HG03060 (cell line): ENCODE results near the gene SIRPG.
"Not testable (repeated sequence)": the region's sequence is repeated elsewhere in the genome, so short reads cannot be mapped to it uniquely, and the experiment has no call there.

Experiments
- ATAC-seq: cut with Tn5 transposase; IDR thresholded peaks from one replicate; pipeline ENCODE4 v1.9.1; 2021; ENCODE audit warnings: low read depth, moderate number of reproducible peaks; ENCODE audit not compliant: unreplicated experiment

SIRPG gene

GRCh38 chr20:1672728-1673127 is 15.1 kb upstream of the SIRPG start:
- ATAC-seq: no peak

DNA sequence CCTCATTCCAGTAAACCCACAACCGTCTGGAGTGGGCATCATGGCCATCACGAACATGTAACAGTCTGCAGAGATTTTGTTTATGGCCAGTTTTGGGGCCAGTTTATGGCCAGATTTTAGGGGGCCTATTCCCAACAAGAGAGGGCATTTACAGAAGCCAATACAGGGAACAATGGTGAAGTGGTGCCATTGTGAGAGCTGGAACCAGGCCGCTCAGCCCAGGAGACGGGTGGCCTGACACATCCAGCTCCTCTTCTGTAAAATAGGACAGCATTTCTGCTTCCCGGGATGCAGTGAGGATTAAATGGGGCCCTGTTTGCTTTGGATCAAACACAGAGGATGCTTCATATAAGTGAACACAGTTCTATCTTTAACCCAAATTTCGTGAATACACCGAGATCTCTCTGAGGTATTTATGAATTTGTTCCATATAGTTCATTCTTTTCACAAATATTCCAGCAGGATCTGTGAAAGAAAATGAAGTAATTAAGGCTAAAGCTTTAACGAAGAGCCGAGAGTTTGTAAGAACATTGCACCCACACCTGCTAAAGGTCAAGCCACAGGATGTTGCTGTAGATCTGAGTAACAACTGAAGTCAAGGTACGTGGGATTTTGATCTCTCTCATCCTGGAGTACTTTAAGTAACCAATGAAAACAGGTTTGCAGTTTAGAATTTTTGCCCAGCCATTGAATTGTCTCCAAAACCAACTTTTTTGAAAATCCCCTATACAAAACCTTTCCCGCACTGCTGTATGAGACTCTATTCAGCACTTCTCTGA is 14.5 kb upstream of the SIRPG start:
- no peak for ATAC-seq

GRCh38 chr20:1669304-1669703 is 11.7 kb upstream of the SIRPG start:
- ATAC-seq: no peak

DNA sequence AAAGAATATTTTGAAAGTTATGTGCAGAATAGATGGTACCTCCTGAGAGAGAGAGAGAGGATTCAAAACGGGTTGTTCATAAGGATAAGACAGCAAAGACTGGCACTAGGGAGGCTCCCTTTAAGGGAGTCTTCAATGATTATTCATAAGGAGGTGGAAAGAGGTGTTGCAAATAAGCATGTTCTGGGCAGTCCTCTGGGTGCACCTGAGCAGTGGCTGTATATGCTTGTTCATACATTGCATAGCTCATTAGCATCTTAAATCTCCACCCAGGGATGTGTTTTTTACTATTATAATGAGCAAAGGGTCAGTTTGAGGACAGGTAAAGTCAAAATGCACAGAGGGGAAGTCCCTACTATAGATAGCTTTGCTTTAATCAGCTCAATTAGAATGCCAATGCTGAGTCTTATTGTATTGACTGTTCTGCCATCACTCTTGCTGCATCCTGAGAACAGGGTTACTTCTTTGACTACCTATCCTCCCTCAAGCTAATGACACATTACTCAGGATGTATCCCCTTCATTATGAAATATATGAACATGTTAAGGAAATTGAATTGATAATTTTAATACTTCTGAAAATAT is 10.0 kb upstream of the SIRPG start:
- ATAC-seq: no peak

- ATAC-seq: no peak
These were observed 9.2 kb upstream of the SIRPG start for GRCh38 chr20:1666802-1667201.

DNA sequence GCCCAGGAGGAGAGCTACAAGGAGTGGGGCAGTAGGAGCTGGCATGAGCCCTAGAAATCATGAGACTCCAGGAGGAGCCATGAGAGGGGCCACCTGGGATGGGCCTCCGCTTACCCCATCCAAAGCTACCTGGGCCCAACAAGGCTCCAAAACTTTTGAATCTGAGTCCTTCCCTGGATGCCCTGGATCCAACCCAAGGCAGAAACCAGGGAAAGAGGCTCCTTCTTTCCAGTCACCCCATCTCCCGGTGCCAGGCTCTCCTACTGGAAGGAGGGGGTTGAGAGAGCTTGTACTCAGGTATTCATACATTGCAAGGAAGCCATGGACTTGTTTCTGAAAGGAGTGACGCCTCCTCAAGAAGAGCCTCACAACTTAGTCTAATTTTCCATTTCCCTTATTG is 7.8 kb upstream of the SIRPG start:
- ATAC-seq: no peak

DNA sequence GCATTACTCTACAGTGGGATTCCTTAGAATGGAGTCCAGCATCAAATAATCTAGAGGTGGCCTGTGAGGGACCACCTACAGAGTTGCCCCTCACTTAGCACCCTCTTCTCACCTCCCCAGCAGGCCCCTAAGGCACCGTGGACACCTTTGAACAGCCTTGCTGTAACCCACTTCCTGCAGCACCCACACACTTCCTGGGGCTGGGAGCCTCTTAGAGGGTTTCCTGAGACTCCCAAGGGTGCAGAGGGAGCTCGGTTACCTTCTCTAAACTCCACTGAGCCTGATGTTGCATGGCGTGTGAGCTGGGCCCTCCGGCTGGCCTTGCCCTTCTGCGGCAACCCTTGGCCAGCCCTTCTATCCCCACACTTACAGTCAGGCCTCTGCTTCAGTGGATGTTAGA is 7.3 kb upstream of the SIRPG start:
- no peak for ATAC-seq

GRCh38 chr20:1663917-1664316 is 6.3 kb upstream of the SIRPG start:
- no peak for ATAC-seq

DNA sequence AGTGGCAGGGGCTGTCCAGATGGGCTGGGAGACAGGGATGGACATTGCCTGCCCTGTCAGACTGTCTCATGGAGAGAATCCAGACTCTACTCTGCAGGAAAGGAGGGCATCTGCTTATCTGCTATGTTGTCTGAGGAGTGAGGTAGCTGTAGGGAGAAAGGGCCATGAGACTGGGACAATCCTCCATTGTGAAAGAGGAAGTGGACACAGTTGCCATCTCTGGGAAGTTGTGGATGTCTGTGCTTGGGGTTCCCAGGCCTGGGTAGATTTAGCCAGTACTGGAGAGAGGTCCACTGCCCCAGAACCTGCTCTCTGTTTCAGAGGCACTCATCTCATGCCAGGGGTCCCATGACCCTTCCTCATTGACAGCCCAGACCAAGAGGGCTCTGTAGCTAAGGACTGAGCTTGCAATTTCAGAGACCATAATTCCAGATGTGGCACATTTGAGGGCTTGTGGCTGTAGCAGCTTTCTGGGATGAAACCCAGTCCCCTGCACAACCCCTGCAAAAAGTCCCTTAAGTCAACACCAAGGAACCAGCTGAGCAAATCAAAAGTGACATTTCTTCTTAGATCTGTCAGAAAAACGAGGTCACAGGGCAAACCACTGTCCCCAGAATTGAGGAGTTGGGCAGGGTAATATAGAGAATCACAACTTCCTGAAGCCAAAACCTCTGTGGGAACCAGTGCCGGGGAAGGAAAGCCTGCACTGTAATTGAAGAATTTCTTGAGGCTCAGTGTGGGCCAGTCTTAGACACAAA is 4.1 kb upstream of the SIRPG start:
- no peak for ATAC-seq

DNA sequence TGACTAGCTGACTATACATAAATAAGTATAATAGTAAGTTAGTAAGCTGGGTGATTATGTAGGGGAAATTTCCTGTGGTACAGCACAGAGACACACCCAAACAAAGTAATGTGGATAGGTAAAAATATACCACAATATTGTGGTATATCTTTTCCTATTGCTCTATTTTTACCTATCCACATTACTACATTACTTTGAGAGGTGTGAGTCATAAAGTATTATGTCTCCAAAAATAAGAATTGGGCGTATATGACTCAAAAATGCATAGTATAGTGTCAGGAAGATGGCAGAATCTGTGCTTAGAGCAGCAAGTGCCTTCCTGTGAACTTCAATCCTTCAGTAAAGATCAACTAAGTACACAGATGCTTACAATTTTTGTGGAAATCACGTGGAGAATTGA is 2.7 kb upstream of the SIRPG start:
- no peak for ATAC-seq

- no peak for ATAC-seq
These were observed 735 bp downstream of the SIRPG start for GRCh38 chr20:1656844-1657243.

DNA sequence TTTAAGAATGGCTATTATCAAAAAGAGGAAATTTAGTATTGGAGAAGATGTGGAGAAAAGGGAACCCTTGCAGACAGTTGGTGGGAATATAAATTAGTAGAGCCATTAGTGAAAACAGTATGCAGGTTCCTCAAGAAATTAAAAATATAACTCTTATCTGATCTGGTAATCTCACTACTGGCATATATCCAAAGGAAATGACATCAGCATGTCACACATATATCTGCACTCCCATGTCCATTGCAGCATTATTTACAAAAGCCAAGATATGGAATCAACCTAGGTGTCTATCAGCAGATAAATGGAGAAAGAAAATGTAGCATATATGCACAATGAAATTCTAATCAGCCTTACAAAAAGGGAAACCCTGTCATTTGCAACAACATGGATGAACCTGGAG is 2.6 kb downstream of the SIRPG start:
- ATAC-seq: no peak

DNA sequence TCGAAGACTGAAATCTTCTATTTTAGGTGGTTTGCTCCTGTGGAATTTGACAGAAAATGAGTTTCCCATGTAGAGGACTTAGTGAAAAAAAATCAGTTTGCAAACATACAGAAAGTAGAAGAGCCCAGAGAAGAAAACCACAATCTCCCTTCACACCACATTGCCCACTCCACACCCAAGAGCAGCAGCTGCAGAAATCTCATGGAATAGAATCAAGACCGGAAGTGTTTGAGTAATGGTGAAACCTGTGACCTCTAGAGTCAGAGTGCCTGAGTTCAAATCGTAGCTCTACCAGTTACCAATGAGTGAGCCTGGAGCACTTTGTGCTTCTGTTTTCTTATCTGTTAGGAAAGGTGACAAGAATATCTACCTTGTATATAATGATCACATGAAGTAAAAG is 4.6 kb downstream of the SIRPG start:
- no peak for ATAC-seq

- no peak for ATAC-seq
These were observed 5.5 kb downstream of the SIRPG start for GRCh38 chr20:1652104-1652503.

- ATAC-seq: no peak
These were observed 6.1 kb downstream of the SIRPG start for GRCh38 chr20:1651268-1652058.

GRCh38 chr20:1648101-1648500 is 9.5 kb downstream of the SIRPG start:
- no peak for ATAC-seq

- ATAC-seq: no peak
These were observed 10.6 kb downstream of the SIRPG start for GRCh38 chr20:1646975-1647431.

DNA sequence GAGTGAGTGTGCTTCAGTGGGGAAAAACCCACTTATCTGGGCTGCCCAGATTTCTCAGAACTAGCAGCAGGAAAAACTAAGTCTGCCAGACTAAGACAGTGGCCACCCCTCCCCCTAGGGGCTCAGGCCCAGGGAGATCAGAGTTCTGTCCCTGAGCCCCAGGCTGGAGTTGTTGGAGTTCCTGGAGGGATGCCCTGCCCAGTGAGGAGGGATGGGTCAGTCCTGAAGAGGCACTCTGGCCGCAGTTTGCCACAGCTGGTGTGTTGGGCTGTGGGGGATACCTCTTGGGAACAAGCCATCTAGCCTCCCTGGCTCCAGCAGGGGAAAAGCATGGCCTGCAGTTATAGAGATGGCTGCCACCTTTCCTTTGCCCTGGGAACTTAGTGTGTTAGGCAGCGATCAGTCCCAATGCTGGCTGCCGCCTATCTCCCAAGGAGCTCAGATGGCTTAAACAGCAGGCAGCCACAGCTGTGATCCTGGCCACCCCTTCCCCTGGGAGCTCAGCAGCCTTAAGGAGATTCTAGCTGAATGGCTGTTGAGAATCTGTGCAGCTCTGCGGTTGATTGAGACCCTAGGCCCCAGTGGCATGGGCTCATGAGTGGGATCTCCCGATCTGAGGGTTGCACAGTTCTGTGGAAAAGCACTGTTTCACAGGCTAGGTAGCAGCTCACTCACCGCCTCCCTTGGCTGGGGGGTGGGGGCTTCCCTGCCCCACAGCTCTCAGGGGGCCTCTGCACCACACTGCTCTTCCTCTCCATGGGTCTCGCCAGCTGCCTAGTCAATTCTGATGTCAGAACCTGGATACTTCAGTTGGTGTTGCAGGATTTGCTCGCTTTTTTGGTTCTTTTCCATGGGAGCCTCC is 13.2 kb downstream of the SIRPG start:
- no peak for ATAC-seq

DNA sequence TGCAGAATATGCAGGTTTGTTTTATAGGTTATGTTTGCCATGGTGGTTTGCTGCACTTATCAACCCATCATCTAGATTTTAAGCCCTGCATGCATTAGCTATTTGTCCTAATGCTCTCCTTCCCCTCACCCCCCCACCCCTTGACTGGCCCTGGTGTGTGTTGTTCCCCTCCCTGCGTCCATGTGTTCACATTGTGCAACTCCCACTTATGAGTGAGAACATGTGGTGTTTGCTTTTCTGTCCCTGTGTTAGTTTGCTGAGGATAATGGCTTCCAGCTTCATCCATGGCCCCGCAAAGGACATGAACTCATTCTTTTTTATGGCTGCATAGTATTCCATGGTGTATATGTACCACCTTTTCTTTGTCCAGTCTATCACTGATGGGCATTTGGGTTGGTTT is 18.9 kb downstream of the SIRPG start:
- not testable (repeated sequence) for ATAC-seq

DNA sequence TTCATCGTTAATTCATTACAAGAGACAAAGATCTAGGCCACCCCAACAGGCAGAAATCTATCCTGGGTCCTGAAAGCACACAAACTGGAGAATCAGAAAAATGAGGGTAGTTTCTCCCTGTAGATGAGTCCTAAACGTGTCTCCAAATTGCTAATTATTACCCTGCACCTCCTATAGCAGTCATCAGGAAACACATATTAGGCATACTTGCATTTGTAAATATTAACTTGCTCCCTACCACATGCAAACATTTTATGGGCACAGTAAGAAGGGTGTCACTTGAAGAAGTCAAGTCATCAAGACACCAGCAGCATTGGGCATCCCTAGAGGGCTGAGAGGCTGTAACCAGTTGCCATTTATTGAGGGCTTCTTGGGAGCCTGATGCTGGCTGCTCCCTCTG is 19.8 kb downstream of the SIRPG start:
- ATAC-seq: no peak
